Measurements from ENCODE around the gene MPG. TPM values are rescaled to one million over a fixed set of nuclear protein-coding genes. Genes with fewer than 3 reads are reported as not detected.

MPG gene
- total and polyA plus RNA-seq, 2 of the 8 experiments (the other 6 are each of a cell fraction or from before 2014, with no cell fraction given) = 37.6 to 83.7 TPM

- H3K9me3 ChIP-seq (ENCODE audit: insufficient read depth in 2 of 2, low read depth in 1 of 2, low read length in 1 of 2) = no peaks in the 10 kb centered on the region; a peak in 1 of 4 replicates
- H2BK15ac ChIP-seq (ENCODE audit: low read length) = no peak overlapping the region
- H3K4me1 ChIP-seq (replicated peaks in 1 of 4; ENCODE audit: control insufficient read depth in 3 of 4, insufficient read depth in 4 of 4, low read length in 3 of 4) = no peaks in the 10 kb centered on the region; a peak in 1 of 7 replicates
- H3K27ac ChIP-seq (ENCODE audit: low read depth, low read length) = no peak overlapping the region; the same call in 1 of the 2 replicates
- no peak overlapping the region for H4K91ac ChIP-seq (replicated peaks; ENCODE audit: insufficient read length, low read length)
- CTCF ChIA-PET (ENCODE audit: partially characterized antibody) = interaction anchor here (1.4 kb wide), 2 partner anchors 30 to 78 kb away, joined by 4 to 6 read pairs; no protein-coding TSS in a partner anchor
- H3K4me3 ChIP-seq (ENCODE audit: extremely low read depth in 1 of 4, insufficient read depth in 2 of 4, low read depth in 3 of 4, low read length in 4 of 4) = no peak overlapping the region
- no peak overlapping the region for H2BK5ac ChIP-seq (ENCODE audit: low read depth, low read length)
- H2BK20ac ChIP-seq (ENCODE audit: low read length) = no peak overlapping the region
- H3K14ac ChIP-seq (ENCODE audit: insufficient read length) = no peak overlapping the region
- no peak overlapping the region for H3K56ac ChIP-seq (replicated peaks; ENCODE audit: insufficient read length, low read depth, low read length)
- no peak overlapping the region for H2AK5ac ChIP-seq (ENCODE audit: low read depth, low read length)
- no peak overlapping the region for H3K4ac ChIP-seq (replicated peaks; ENCODE audit: insufficient read length, low read depth, low read length)
- peaks cover under 1% of the 10 kb centered on the region; the same call in 1 of the 2 replicates for H3K23me2 ChIP-seq (ENCODE audit: low read depth, low read length)
- no peak overlapping the region for H3K9ac ChIP-seq (replicated peaks in 1 of 4; ENCODE audit: extremely low read depth in 1 of 4, low read depth in 3 of 4, low read length in 3 of 4)
- H3K23ac ChIP-seq (ENCODE audit: insufficient read length) = no peak overlapping the region
- DNase-seq (ENCODE audit: low read depth in 1 of 2, low spot score in 2 of 2) (no peak), FAIRE-seq (no peak)
- H4K20me1 ChIP-seq (replicated peaks in 1 of 2; ENCODE audit: control insufficient read depth in 1 of 2, insufficient read depth in 2 of 2, low read length in 2 of 2) = peaks cover 0 to 16% of the 10 kb centered on the region in 2 experiments
- WGBS, 2 experiments (ENCODE audit: extremely low coverage in 1 of 2, insufficient coverage in 1 of 2, insufficient read length in 1 of 2, insufficient replicate concordance in 2 of 2, low coverage in 1 of 2, low lambda C conversion rate in 2 of 2, missing lambda C conversion rate in 1 of 2) = 92% methylated on average over 12 of the region's 13 CpGs; no CpG with 5 or more reads in 1 of the 2 experiments
- POLR2A ChIA-PET (ENCODE audit: partially characterized antibody) = interaction anchor here (1.0 to 1.5 kb wide), 7 partner anchors 10 to 55 kb away, joined by 3 to 5 read pairs (median 4); partner anchors contain the start of genes MPG and POLR3K
- no peak overlapping the region for H3K18ac ChIP-seq (ENCODE audit: extremely low read depth, low read length)
- H3K4me2 ChIP-seq (ENCODE audit: insufficient read depth in 1 of 2, low read depth in 2 of 2, low read length in 2 of 2) = no peak overlapping the region
- H2AFZ ChIP-seq (ENCODE audit: low read length) = no peak overlapping the region
- H3K79me2 ChIP-seq (ENCODE audit: control insufficient read depth in 1 of 2, insufficient read depth in 2 of 2, low read length in 2 of 2) = no peaks in the 10 kb centered on the region
- H3K36me3 ChIP-seq (ENCODE audit: control insufficient read depth in 2 of 4, insufficient read depth in 4 of 4, low read length in 3 of 4) = peaks cover 12 to 32% (median 27%) of the 10 kb centered on the region in 4 experiments; a peak in 7 of 8 replicates
- peaks cover 2% of the 10 kb centered on the region; the same call in 1 of the 2 replicates for H3K79me1 ChIP-seq (ENCODE audit: low read depth, low read length)
- TF ChIP-seq FOSL1 (IDR thresholded peaks at IDR 0.05; ENCODE audit: insufficient read depth, low read depth, low read length) (no peak), KDM5A (IDR thresholded peaks at IDR 0.05; ENCODE audit: low read length) (no peak), POLR2AphosphoS5 (IDR thresholded peaks at IDR 0.05; ENCODE audit: low read depth, low read length) (no peak), TBP (IDR thresholded peaks at IDR 0.05; ENCODE audit: low read depth, low read length) (0 out of 2 replicates have a peak, but pooled peaks have one; percentile 22)
- TF ChIP-seq, protein P1, sequence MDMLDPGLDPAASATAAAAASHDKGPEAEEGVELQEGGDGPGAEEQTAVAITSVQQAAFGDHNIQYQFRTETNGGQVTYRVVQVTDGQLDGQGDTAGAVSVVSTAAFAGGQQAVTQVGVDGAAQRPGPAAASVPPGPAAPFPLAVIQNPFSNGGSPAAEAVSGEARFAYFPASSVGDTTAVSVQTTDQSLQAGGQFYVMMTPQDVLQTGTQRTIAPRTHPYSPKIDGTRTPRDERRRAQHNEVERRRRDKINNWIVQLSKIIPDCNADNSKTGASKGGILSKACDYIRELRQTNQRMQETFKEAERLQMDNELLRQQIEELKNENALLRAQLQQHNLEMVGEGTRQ (IDR thresholded peaks at IDR 0.05; ENCODE audit: low read length) = no peak
- H4K8ac ChIP-seq (ENCODE audit: extremely low read depth, insufficient read depth, low read length) = no peak overlapping the region; the same call in none of the 2 replicates
- no peaks in the 10 kb centered on the region for H3K27me3 ChIP-seq (replicated peaks in 1 of 4; ENCODE audit: control insufficient read depth in 3 of 4, extremely low read depth in 1 of 4, insufficient read depth in 3 of 4, low read length in 3 of 4)
- no peak overlapping the region for H2BK120ac ChIP-seq (replicated peaks; ENCODE audit: low read depth, low read length)
- H4K5ac ChIP-seq (ENCODE audit: insufficient read length, low read depth, low read length) = no peak overlapping the region
- no peak overlapping the region for H2BK12ac ChIP-seq (ENCODE audit: low read depth, low read length)
Measured at GRCh38 chr16:38941-39892, 38.8 kb upstream of the MPG start.

Data from H1 (cell line).